Keratinocyte (primary cell): ENCODE measurements around the gene MBTPS1. TPM values are rescaled to one million over a fixed set of nuclear protein-coding genes. Genes with fewer than 3 reads are reported as not detected.

Source experiments
- DNase-seq: peaks from one replicate; pipeline ENCODE4 v3.0.0-alpha.2; 2011; ENCODE audit warnings: low read depth, missing footprints, low spot score
- FAIRE-seq: peaks from 2 replicates; lab custom pipeline; 2011; peaks lifted over from hg19 to GRCh38; lab: Jason Lieb, UNC
- H2AFZ ChIP-seq: 2 replicates; pipeline ENCODE4 v1.6.0; 2012; ENCODE audit warnings: low read length, control low read depth, inconsistent platforms; ENCODE audit not compliant: control insufficient read depth
- H3K27ac ChIP-seq: 2 replicates; pipeline ENCODE4 v1.5.1; 2011; ENCODE audit warnings: low read length; ENCODE audit not compliant: control insufficient read depth, insufficient read depth
- H3K27me3 ChIP-seq: 3 replicates; pipeline ENCODE4 v1.6.0; 2011; ENCODE audit warnings: low read length; ENCODE audit not compliant: control insufficient read depth, insufficient read depth; ENCODE audit errors: extremely low read depth
- H3K36me3 ChIP-seq, 2 experiments: 2 replicates in 1 of 2; 3 replicates in 1 of 2; pipeline ENCODE4 v1.5.1; 2011; ENCODE audit warnings: low read length in 2 of 2, mild to moderate bottlenecking in 1 of 2; ENCODE audit not compliant: control insufficient read depth in 2 of 2, insufficient read depth in 2 of 2; ENCODE audit errors: extremely low read depth in 1 of 2
- H3K4me1 ChIP-seq: 3 replicates; pipeline ENCODE4 v1.5.1; 2011; ENCODE audit warnings: low read length; ENCODE audit not compliant: control insufficient read depth, insufficient read depth; ENCODE audit errors: extremely low read depth
- H3K4me2 ChIP-seq: 3 replicates; pipeline ENCODE4 v1.6.0; 2011; ENCODE audit warnings: low read depth, low read length; ENCODE audit not compliant: control insufficient read depth, insufficient read depth; ENCODE audit errors: extremely low read depth
- H3K4me3 ChIP-seq, 3 experiments: fragments of 200-600 bp in 1 of 3; sonication (generic) in 1 of 3; 2 replicates in 2 of 3; 3 replicates in 1 of 3; pipeline ENCODE4 v1.5.1; 2011 to 2016; ENCODE audit warnings: low read length in 3 of 3, mild to moderate bottlenecking in 3 of 3, control low read depth in 2 of 3, inconsistent platforms in 1 of 3, low read depth in 1 of 3, mixed read lengths in 1 of 3, mixed run types in 1 of 3, moderate library complexity in 1 of 3; ENCODE audit not compliant: control insufficient read depth in 2 of 3, insufficient read depth in 2 of 3; ENCODE audit errors: extremely low read depth in 1 of 3
- H3K79me2 ChIP-seq: 2 replicates; pipeline ENCODE4 v1.6.0; 2012; ENCODE audit warnings: low read length; ENCODE audit not compliant: control insufficient read depth, insufficient read depth
- H3K9ac ChIP-seq: 3 replicates; pipeline ENCODE4 v1.6.0; 2011; ENCODE audit warnings: low read length; ENCODE audit not compliant: control insufficient read depth, insufficient read depth; ENCODE audit errors: extremely low read depth
- H3K9me1 ChIP-seq: 3 replicates; pipeline ENCODE4 v1.6.0; 2011; ENCODE audit warnings: low read length; ENCODE audit not compliant: control insufficient read depth, insufficient read depth; ENCODE audit errors: extremely low read depth
- H3K9me3 ChIP-seq: 2 replicates; pipeline ENCODE4 v1.5.1; 2012; ENCODE audit warnings: low read depth, low read length; ENCODE audit not compliant: control insufficient read depth
- H4K20me1 ChIP-seq: 3 replicates; pipeline ENCODE4 v1.6.0; 2011; ENCODE audit warnings: low read length; ENCODE audit not compliant: control insufficient read depth, insufficient read depth; ENCODE audit errors: extremely low read depth
- CTCF ChIP-seq, 3 experiments: IDR thresholded peaks in 1 of 3; conservative IDR thresholded peaks in 1 of 3; optimal IDR thresholded peaks in 1 of 3; 2 replicates in 2 of 3; 3 replicates in 1 of 3; pipeline versions ENCODE3 to v1.5.1; 2011; ENCODE audit warnings: low read length in 3 of 3, mild to moderate bottlenecking in 3 of 3, moderate library complexity in 2 of 3, control low read depth in 1 of 3, inconsistent platforms in 1 of 3; ENCODE audit not compliant: insufficient read depth in 2 of 3; ENCODE audit errors: extremely low read depth in 1 of 3
- EZH2 ChIP-seq: IDR thresholded peaks from one replicate; pipeline ENCODE4 v1.6.1; 2012; ENCODE audit warnings: inconsistent platforms, mild to moderate bottlenecking, low read length, moderate library complexity
- dilution Hi-C: fragments of 300-500 bp; cut with MboI; formaldehyde crosslinking; loops from one replicate; pipeline ENCODE4 v1.7.0; 2020; ENCODE audit warnings: low sequenced_read_pairs; ENCODE audit not compliant: extremely low pct_ligation_motif_present
- polyA plus RNA-seq, 5 experiments: library from polyadenylated mRNA; depleted of rRNA in 3 of 5; stranded (reverse) in 3 of 5; stranded (forward) in 1 of 5; unstranded in 1 of 5; fragments of >200 nt; gene quantifications; 1 replicate in 1 of 5; 2 replicates in 3 of 5; 3 replicates in 1 of 5; pipeline versions ENCODE4 v1.2.1 to v1.2.3, GENCODE V29; 2011 to 2012; ENCODE audit warnings: missing spikeins in 2 of 5, low read depth in 1 of 5, low replicate concordance in 1 of 5

MBTPS1 gene
- polyA plus RNA-seq, 1 donor (not counting 4 experiments of a cell fraction or from before 2014, with no cell fraction given) = 56.0 TPM

GRCh38 chr16:84075376-84075775 lies 41.4 kb downstream of the MBTPS1 start:
- Histone ChIP-seq H3K9me1 (no peaks in the 10 kb centered on the region), H3K9ac (no peak overlapping the region), H3K4me3 (no peak overlapping the region), H2AFZ (no peak overlapping the region), H3K27ac (no peak overlapping the region), H3K79me2 (peaks cover 8% of the 10 kb centered on the region), H3K9me3 (no peaks in the 10 kb centered on the region), H3K4me2 (no peak overlapping the region), H4K20me1 (no peaks in the 10 kb centered on the region), H3K27me3 (no peaks in the 10 kb centered on the region), H3K4me1 (peaks cover 4% of the 10 kb centered on the region), H3K36me3 (peaks cover 21 to 29% of the 10 kb centered on the region in 2 experiments)
- FAIRE-seq (no peak), DNase-seq (no peak)
- no peak for TF ChIP-seq EZH2
- no peak for TF ChIP-seq CTCF (optimal IDR thresholded peaks at IDR 0.05 in 1 of 3, IDR thresholded peaks at IDR 0.05 in 1 of 3, conservative IDR thresholded peaks at IDR 0.05 in 1 of 3; ENCODE audit: extremely low read depth in 1 of 3, insufficient read depth in 2 of 3, low read length in 3 of 3)
- dilution Hi-C loops = no loop called here

DNA sequence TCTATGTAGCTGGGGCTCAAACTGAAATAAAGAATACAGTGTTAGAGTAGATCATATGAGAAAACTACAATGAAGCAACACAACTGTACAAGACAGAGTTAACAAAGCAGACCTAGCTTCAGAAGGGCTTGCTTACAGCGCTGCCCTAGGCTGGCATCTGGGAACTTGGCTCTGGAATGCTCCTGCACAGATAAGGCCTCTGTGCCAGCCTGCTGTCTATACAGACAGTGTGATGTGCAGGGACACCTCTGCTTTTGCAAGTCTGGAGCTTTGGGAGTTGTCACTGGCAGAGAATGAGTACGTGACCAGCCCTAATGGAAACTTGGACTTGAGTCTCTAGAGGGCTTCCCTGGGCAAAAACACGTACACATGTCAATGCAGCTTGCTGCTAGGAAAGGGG lies 42.0 kb downstream of the MBTPS1 start:
- H3K27ac ChIP-seq = no peak overlapping the region
- H3K9me1 ChIP-seq = no peaks in the 10 kb centered on the region
- no peaks in the 10 kb centered on the region for H3K27me3 ChIP-seq

More for the DNA sequence above, 42.0 kb downstream of the MBTPS1 start:
- TF ChIP-seq CTCF (optimal IDR thresholded peaks at IDR 0.05 in 1 of 3, IDR thresholded peaks at IDR 0.05 in 1 of 3, conservative IDR thresholded peaks at IDR 0.05 in 1 of 3; ENCODE audit: extremely low read depth in 1 of 3, insufficient read depth in 2 of 3, low read length in 3 of 3) (no peak), EZH2 (no peak)
- no peak overlapping the region for H3K4me2 ChIP-seq
- H3K9me3 ChIP-seq = no peaks in the 10 kb centered on the region
- H3K4me1 ChIP-seq = no peaks in the 10 kb centered on the region
- H3K36me3 ChIP-seq = peaks cover 19 to 28% of the 10 kb centered on the region in 2 experiments
- H3K79me2 ChIP-seq = peaks cover 8% of the 10 kb centered on the region
- FAIRE-seq (no peak), DNase-seq (no peak)
- H3K4me3 ChIP-seq = no peak overlapping the region
- dilution Hi-C loops = no loop called here
- H2AFZ ChIP-seq = no peak overlapping the region
- H4K20me1 ChIP-seq = no peaks in the 10 kb centered on the region
- no peak overlapping the region for H3K9ac ChIP-seq
